ENCODE results near the gene DLGAP1. TPM values are rescaled to one million over a fixed set of nuclear protein-coding genes. Genes with fewer than 3 reads are reported as not detected.
"Not testable (repeated sequence)": the region's sequence is repeated elsewhere in the genome, so short reads cannot be mapped to it uniquely, and the experiment has no call there.

The DLGAP1 gene
- total RNA-seq, 4 donors from 2014 or later, result 0.22 to 1.5 (median 0.56) TPM

- H3K36me3 ChIP-seq, result no peaks in the 10 kb centered on the region
- TF ChIP-seq EP300 (IDR thresholded peaks at IDR 0.05), result no peak
- no peak for TF ChIP-seq POLR2A (IDR thresholded peaks at IDR 0.05)
- no peak for TF ChIP-seq CTCF (IDR thresholded peaks at IDR 0.05)
- H3K9me3 ChIP-seq, result no peaks in the 10 kb centered on the region
- H3K27ac ChIP-seq, result peak overlapping the region in 1 of 4 donors; percentile 90
- 78 to 93% methylated on average over 4 to 6 of the region's 8 CpGs for whole genome bisulfite sequencing, 2 donors (ENCODE audit: low coverage in 1 of 2)
- H3K4me1 ChIP-seq, result peaks cover 0 to 38% (median 8%) of the 10 kb centered on the region in 3 donors
- H3K4me3 ChIP-seq, result no peak overlapping the region
- no peaks in the 10 kb centered on the region for H3K27me3 ChIP-seq
- ATAC-seq, result no peak
Measured at GRCh38 chr18:3607309-3608098, 847.6 kb downstream of the DLGAP1 start.

GRCh38 chr18:3606863-3607262 is 848.2 kb downstream of the DLGAP1 start:
- Histone ChIP-seq H3K27ac (peak overlapping the region in 3 of 4 donors; percentile 29 to 90 (median 85)), H3K4me1 (peaks cover 0 to 44% (median 8%) of the 10 kb centered on the region in 3 donors)
- ATAC-seq, H3K9me3 ChIP-seq, H3K4me3 ChIP-seq, H3K27me3 ChIP-seq, H3K36me3 ChIP-seq: not testable (repeated sequence)
- WGBS, 2 donors (ENCODE audit: low coverage in 1 of 2), result 83 to 95% methylated on average over 9 of the region's 10 CpGs

- TF ChIP-seq CTCF (IDR thresholded peaks at IDR 0.05) (no peak), EP300 (IDR thresholded peaks at IDR 0.05) (no peak), POLR2A (IDR thresholded peaks at IDR 0.05) (no peak), POLR2AphosphoS5 (IDR thresholded peaks at IDR 0.05) (no peak)
- WGBS, 2 donors (ENCODE audit: low coverage in 1 of 2), result 37 to 39% methylated on average over 9 of the region's 9 CpGs
- ATAC-seq, result no peak
Measured at GRCh38 chr18:3605954-3606443, 849.1 kb downstream of the DLGAP1 start.

GRCh38 chr18:3605486-3605952 is 849.6 kb downstream of the DLGAP1 start:
- no peaks in the 10 kb centered on the region for H3K36me3 ChIP-seq
- TF ChIP-seq CTCF (IDR thresholded peaks at IDR 0.05) (no peak), POLR2A (IDR thresholded peaks at IDR 0.05) (no peak)
- 19 to 48% methylated on average over 5 of the region's 5 CpGs for WGBS, 2 donors (ENCODE audit: low coverage in 1 of 2)
- peaks cover 0 to 44% (median 8%) of the 10 kb centered on the region in 3 donors for H3K4me1 ChIP-seq
- no peaks in the 10 kb centered on the region for H3K27me3 ChIP-seq
- H3K9me3 ChIP-seq, result no peaks in the 10 kb centered on the region
- ATAC-seq, result no peak
- H3K27ac ChIP-seq, result peak overlapping the region; percentile 85 to 97 (median 90)
- peak overlapping the region in 1 of 2 donors; percentile 50 for H3K4me3 ChIP-seq

More at GRCh38 chr18:3605954-3606443, 849.1 kb downstream of the DLGAP1 start:
- Histone ChIP-seq H3K4me3 (peak overlapping the region in 1 of 2 donors; percentile 50), H3K27me3 (no peaks in the 10 kb centered on the region), H3K9me3 (no peaks in the 10 kb centered on the region), H3K27ac (peak overlapping the region; percentile 85 to 97 (median 90)), H3K4me1 (peaks cover 0 to 44% (median 8%) of the 10 kb centered on the region in 3 donors), H3K36me3 (no peaks in the 10 kb centered on the region)

- 2% methylated on average over 12 of the region's 12 CpGs for WGBS, 2 donors (ENCODE audit: low coverage in 1 of 2)
- Histone ChIP-seq H3K4me3 (peak overlapping the region; percentile 42 to 50), H3K4me1 (peaks cover 0 to 44% (median 8%) of the 10 kb centered on the region in 3 donors), H3K36me3 (no peaks in the 10 kb centered on the region), H3K27me3 (no peaks in the 10 kb centered on the region), H3K27ac (peak overlapping the region; percentile 85 to 97 (median 90)), H3K9me3 (no peaks in the 10 kb centered on the region)
- peak; percentile 80 for ATAC-seq
- TF ChIP-seq POLR2AphosphoS5 (IDR thresholded peaks at IDR 0.05), result peak; percentile 95
- peak in 1 of 4 experiments; percentile 7 for TF ChIP-seq CTCF (IDR thresholded peaks at IDR 0.05)
- TF ChIP-seq EP300 (IDR thresholded peaks at IDR 0.05), result no peak
- TF ChIP-seq POLR2A (IDR thresholded peaks at IDR 0.05), result no peak
Measured at GRCh38 chr18:3604498-3605408, 850.4 kb downstream of the DLGAP1 start.

Measured in gastroesophageal sphincter (tissue), 4 donors.